ENCODE data around the gene ZNF396. TPM values are rescaled to one million over a fixed set of nuclear protein-coding genes. Genes with fewer than 3 reads are reported as not detected.
A peak's percentile ranks its signal among the peaks of the same experiment; 100 is the strongest.

ZNF396 gene
- 4.8 TPM for total RNA-seq

- DNase-seq (ENCODE audit: low spot score) = peak; percentile 86
These were observed at the start of gene ZNF396 for GRCh38 chr18:35376742-35377695. TSS of gene ZNF396 (minus strand) at chr18:35377337. CDS start at chr18:35374292, 3,045 bp downstream.

DNA sequence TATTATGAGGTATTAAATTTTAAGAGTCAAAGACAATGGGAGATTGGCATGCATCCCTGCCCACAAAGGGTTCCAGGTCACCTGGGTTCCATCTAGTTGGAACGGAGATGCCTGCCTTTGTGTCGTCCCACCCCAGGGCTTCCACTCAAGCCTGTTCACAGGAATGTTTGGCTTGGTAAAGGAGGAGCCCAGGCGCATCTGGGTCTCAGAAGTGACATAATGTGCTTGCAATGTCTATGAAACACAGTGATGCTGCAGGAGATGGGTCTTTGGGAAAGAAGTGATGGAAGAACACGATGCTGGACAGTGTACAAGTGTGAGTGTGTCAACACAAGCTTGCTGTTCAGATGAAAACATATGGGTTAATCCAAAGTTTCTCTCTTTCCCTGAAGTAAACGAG is 49.6 kb upstream of the ZNF396 start:
- no peak for DNase-seq (ENCODE audit: low spot score)

- DNase-seq (ENCODE audit: low spot score) = no peak
These were observed 47.2 kb upstream of the ZNF396 start for GRCh38 chr18:35424356-35424755.

- no peak for DNase-seq (ENCODE audit: low spot score)
These were observed 45.1 kb upstream of the ZNF396 start for GRCh38 chr18:35422237-35422636.

GRCh38 chr18:35418610-35419009 is 41.5 kb upstream of the ZNF396 start:
- DNase-seq (ENCODE audit: low spot score) = no peak

GRCh38 chr18:35417223-35417622 is 40.1 kb upstream of the ZNF396 start:
- no peak for DNase-seq (ENCODE audit: low spot score)

DNA sequence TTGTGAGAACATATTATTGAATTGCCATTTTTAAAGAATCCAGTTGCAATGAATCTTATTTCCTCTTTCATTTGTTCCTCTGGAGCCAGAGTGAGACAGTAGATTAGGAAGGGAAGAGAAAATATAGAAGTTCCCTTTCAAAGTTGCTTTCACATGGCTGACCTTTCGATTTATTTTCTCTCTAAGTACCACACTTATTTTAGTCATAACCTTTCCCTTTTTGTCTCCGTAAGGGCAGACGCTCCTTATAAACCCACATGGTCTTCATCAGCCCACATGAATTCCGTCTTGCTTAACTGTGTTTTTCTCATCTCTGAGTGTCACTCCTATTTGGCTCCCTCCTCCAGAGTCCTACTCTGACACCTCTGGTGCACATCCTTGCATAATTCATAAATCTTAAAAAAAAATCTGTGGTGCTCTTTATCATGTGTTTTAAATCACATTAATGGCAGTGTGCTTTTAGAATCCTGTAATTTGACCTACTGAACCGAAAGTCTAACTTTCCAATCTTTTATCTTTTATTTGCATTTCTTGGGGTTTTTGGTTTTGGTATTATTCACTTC is 38.5 kb upstream of the ZNF396 start:
- no peak for DNase-seq (ENCODE audit: low spot score)

DNA sequence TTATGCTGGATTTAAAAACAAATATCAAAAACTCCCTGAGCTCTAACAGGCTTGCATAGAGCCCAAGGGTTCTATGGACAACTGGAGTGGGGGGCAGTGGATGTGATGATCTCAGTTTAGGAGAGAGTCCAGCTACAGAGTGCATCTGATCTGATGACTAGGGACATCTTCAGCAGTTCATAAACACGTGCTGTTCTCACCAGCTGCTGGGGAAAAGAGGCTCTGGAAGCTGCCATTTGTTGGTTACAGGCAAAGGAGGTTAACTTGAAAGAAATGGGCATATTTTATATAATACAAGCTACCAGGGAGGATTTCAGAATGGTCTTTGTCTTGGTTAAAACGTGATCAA is 36.0 kb upstream of the ZNF396 start:
- no peak for DNase-seq (ENCODE audit: low spot score)

- DNase-seq (ENCODE audit: low spot score) = no peak
These were observed 34.7 kb upstream of the ZNF396 start for GRCh38 chr18:35411625-35412351.

DNA sequence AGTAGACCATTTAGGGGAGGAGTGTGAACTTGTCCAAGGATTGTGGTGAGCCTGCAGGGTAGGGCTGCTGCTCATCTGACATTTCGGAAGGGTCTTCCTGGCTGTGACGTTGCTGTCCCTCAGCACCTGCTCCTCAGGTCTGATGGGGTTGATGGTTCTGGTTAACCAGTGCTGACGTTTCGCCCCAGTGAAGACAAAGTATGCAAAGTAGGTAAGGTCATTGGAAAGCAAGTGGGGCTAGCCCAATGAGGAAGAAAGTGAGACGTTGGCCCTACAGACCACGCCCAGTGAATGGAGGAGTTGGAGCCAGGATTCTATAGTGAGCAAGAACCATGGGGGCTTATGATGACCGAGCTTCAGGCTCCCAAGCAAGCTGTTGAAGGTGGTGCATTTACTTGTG is 33.4 kb upstream of the ZNF396 start:
- no peak for DNase-seq (ENCODE audit: low spot score)

- DNase-seq (ENCODE audit: low spot score) = no peak
These were observed 32.8 kb upstream of the ZNF396 start for GRCh38 chr18:35409911-35410310.

GRCh38 chr18:35408843-35409261 is 31.7 kb upstream of the ZNF396 start:
- DNase-seq (ENCODE audit: low spot score) = peak; percentile 89

DNA sequence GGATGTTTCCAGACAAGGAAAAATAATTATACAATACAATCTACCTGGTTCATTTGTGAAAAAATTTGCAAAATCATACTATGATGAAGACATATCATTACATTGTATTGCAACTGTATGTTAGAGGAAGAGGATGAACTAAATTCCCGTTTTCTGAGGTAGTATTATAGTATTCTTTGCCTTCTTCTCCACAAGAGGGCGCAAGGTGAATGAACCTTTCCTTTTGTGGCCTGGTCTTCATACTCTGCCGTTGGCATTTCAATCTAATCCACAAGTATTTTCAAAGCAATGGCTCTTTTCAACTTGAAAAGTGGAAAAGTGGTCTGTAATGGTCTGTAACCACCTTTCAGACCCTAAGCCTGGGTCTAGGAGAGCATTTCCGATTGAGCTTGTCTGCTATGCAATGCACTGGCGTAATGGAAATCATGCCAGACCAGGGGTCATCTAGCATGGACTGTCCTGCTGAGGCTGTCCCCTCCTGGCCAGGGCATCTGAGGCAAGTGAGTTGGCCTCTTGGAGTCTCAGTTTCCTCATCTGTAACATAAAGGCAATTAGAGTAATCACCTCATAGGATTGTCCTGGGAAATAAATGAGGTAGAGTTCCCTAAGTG is 30.8 kb upstream of the ZNF396 start:
- peak; percentile 67 for DNase-seq (ENCODE audit: low spot score)

DNA sequence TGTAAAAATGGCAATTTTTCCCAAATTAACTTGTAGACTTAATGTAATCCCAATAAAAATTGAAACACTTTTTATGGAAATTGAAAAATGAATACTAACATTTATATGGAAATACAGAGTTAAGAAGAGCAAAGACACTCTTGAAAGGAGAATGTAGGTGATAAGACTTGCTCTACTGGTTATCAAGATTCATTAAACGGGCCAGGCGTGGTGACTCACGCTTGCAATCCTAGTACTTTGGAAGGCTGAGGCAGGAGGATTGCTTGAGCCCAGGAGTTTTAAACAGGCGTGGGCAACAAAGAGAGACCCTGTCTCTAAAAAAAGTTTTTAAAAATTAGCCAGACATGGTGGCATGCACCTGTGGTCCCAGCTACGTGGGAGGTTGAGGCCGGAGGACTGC is 29.5 kb upstream of the ZNF396 start:
- no peak for DNase-seq (ENCODE audit: low spot score)

- DNase-seq (ENCODE audit: low spot score) = no peak
These were observed 20.8 kb upstream of the ZNF396 start for GRCh38 chr18:35397976-35398375.

DNA sequence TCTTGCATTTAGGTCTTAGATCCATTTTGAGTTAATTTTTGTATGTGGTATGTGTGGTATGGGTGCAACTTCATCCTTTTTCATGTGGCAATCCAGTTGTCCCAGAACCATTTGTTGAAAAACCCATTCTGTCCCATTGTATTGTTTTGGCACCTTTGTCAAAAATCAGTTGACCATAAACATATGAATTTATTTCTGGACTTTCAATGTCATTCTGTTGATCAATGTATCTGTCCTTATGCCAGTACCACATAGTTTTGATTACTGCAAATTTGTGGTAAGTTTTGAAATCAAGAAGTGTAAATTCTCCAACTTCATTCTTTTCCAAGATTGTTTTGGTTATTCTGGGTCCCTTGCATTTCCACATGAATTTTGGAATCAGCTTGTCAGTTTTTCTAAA is 16.6 kb upstream of the ZNF396 start:
- no peak for DNase-seq (ENCODE audit: low spot score)

GRCh38 chr18:35392375-35392774 is 15.2 kb upstream of the ZNF396 start:
- DNase-seq (ENCODE audit: low spot score) = no peak

DNA sequence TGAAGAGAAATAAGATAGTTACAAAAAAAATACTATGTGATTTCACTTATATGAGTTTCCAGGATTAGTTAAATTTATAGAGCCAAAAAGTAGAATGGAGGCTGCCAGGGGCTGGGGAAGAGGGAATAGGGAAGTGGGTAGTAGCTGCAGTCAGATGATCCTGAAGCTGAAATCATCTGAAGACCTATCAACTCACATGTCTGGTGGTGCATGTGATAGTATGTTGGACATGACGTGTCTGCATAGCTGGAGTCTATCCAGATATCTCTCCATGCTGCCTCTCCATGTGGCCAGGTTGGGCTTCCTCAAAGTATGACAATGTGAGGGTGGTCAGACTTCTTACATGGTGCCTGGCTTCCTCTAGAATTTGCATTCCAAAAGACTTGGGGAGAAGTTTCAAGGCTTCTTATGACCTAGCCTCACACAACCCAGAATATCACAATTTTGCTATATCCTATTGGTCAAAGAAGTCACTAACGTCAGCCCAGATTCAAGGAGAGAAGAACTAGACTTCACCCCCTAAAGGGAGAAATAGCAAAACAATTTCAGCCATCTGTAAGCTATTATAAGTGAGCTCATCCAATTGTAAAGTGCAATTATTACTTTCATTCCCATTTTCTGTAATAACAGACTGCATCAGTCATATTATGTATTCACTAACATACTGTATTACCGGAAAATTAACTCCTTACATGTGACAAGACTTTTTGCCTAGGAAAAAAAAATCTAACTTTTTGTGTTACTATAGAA is 14.0 kb upstream of the ZNF396 start:
- no peak for DNase-seq (ENCODE audit: low spot score)

GRCh38 chr18:35389095-35389618 is 12.0 kb upstream of the ZNF396 start:
- no peak for DNase-seq (ENCODE audit: low spot score)

DNA sequence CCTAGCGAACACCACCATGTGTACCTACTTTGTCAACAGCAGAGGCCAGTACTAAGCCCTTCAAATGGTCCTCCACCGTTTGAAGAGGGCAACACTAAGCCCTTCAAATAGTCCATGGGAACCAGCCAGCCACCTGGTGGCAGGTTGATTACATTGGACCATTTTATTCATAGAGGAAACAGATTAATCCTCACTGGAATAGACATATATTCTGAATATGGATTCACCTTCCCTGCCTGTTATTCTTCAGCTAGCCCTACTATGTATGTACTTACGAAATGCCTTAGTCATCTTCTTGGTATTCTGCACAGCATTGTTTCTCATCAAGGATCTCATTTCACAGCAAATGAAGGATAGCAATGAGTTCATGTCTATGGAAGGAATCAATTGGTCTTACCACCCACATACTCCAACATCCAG is 10.0 kb upstream of the ZNF396 start:
- no peak for DNase-seq (ENCODE audit: low spot score)

- peak; percentile 71 for DNase-seq (ENCODE audit: low spot score)
These were observed 9.5 kb upstream of the ZNF396 start for GRCh38 chr18:35386600-35387100.

Measured in ureter (tissue), 1 donor.